Spleen (tissue), 11 donors: ENCODE results near the gene TBCD. TPM values are rescaled to one million over a fixed set of nuclear protein-coding genes. Genes with fewer than 3 reads are reported as not detected.

ENCODE experiments used
- DNase-seq: peaks from one replicate; pipeline ENCODE4 v3.0.0-alpha.2; 2020
- H3K27ac ChIP-seq, 8 donors: fragments of 200-600 bp; sonication (generic) in 7 of 8; 1 replicate in 4 of 8; 2 replicates in 4 of 8; pipeline versions ENCODE4 v1.5.0 to v1.8.0; 2016 to 2021; ENCODE audit warnings: inconsistent platforms in 4 of 8, mild to moderate bottlenecking in 4 of 8, moderate library complexity in 1 of 8
- H3K27me3 ChIP-seq, 7 donors: fragments of 200-600 bp; sonication (generic) in 6 of 7; replicated peaks in 1 of 7; 1 replicate in 4 of 7; 2 replicates in 3 of 7; pipeline versions ENCODE4 v1.5.0 to v1.8.0; 2016 to 2021; ENCODE audit warnings: inconsistent platforms in 3 of 7, mild to moderate bottlenecking in 1 of 7
- H3K36me3 ChIP-seq, 6 donors: fragments of 200-600 bp; sonication (generic) in 5 of 6; 1 replicate in 4 of 6; 2 replicates in 2 of 6; pipeline versions ENCODE4 v1.5.0 to v1.8.0; 2016 to 2021; ENCODE audit warnings: inconsistent platforms in 2 of 6
- H3K4me1 ChIP-seq, 6 donors: fragments of 200-600 bp; sonication (generic) in 5 of 6; 1 replicate in 3 of 6; 2 replicates in 3 of 6; pipeline versions ENCODE4 v1.5.0 to v1.8.0; 2016 to 2021; ENCODE audit warnings: inconsistent platforms in 3 of 6
- H3K4me3 ChIP-seq, 8 donors: fragments of 200-600 bp; sonication (generic) in 7 of 8; 1 replicate in 4 of 8; 2 replicates in 4 of 8; pipeline versions ENCODE4 v1.5.0 to v1.8.0; 2016 to 2021; ENCODE audit warnings: inconsistent platforms in 4 of 8, mild to moderate bottlenecking in 4 of 8, moderate library complexity in 2 of 8
- H3K9me3 ChIP-seq, 8 donors: fragments of 200-600 bp; sonication (generic) in 7 of 8; 1 replicate in 4 of 8; 2 replicates in 4 of 8; pipeline versions ENCODE4 v1.5.0 to v1.8.0; 2016 to 2021; ENCODE audit warnings: inconsistent platforms in 4 of 8
- POLR2A ChIP-seq, 3 donors: fragments of 450-650 bp; IDR thresholded peaks; one replicate each; pipeline ENCODE4 v1.5.1; 2017; ENCODE audit warnings: antibody characterized with exemption in 3 of 3, mild to moderate bottlenecking in 1 of 3
- POLR2AphosphoS5 ChIP-seq, 3 donors: sonication (generic); formaldehyde crosslinking; IDR thresholded peaks; one replicate each; pipeline ENCODE4 v1.5.1; 2017; ENCODE audit warnings: antibody characterized with exemption in 3 of 3
- WGBS, 5 donors: extraction: QIAGEN DNeasy Blood & Tissue Kit in 3 of 5; methylation state at CpG; one replicate each; pipeline versions ENCODE4 v1.1.5 to v1.1.7; 2013 to 2018; 5-methylcytosine and 5-hydroxymethylcytosine counted together
- intact Hi-C: fragments of 100-400 bp; cut with DNase I; formaldehyde crosslinking; loops from one replicate; pipeline ENCODE4 v1.15.0; 2023; ENCODE audit warnings: low total_unique reads
- polyA plus RNA-seq, 3 donors: library from polyadenylated mRNA; stranded (reverse); fragments of 200-250 nt; gene quantifications; one replicate each; pipeline ENCODE4 v1.2.1, GENCODE V29; 2013
- total RNA-seq, 7 donors: library from RNA; depleted of rRNA in 3 of 7; stranded (reverse); fragments of >200 nt in 3 of 7; fragmentation: NEBNext Ultra II Directional in 4 of 7; extraction: Animal tissue kit (Norgen Biotek cat#: 25700) in 4 of 7; gene quantifications; one replicate each; pipeline versions ENCODE4 v1.1.0 to v1.2.1, GENCODE V29; 2016 to 2021
- TF ChIP-seq, protein P1 (sequence below), 11 experiments: fragments of 200-600 bp in 7 of 11; fragments of 450-650 bp in 4 of 11; sonication (generic) in 4 of 11; IDR thresholded peaks in 8 of 11; conservative IDR thresholded peaks in 3 of 11; 1 replicate in 7 of 11; 2 replicates in 4 of 11; pipeline versions ENCODE4 v1.4.0 to v1.8.0; 2016 to 2021; ENCODE audit warnings: antibody characterized with exemption in 11 of 11, inconsistent platforms in 4 of 11, mild to moderate bottlenecking in 1 of 11
- donor health status: healthy with polysubstance abuse.
- donor health status: DM: no; HTN: no; CAD: no; lungs with moderate emphysema.
- donor health status: DM: no; HTN: no; CAD: no.
- donor health status: Bipolar disorder and iron deficiency.
- donor health status: healthy.
- donor health status: DM: no; HTN: no; CAD: no.
- donor health status: DM: yes; HTN: yes; CAD: no.

The TBCD gene
- total and polyA plus RNA-seq, 10 donors = 55.6 to 207 (median 108) TPM

- DNase-seq = no peak
- Histone ChIP-seq H3K27me3 (no peaks in the 10 kb centered on the region), H3K9me3 (no peaks in the 10 kb centered on the region), H3K4me1 (peaks cover 0 to 31% (median 13%) of the 10 kb centered on the region in 6 donors), H3K4me3 (no peak overlapping the region), H3K27ac (no peak overlapping the region), H3K36me3 (peaks cover 0 to 88% (median 35%) of the 10 kb centered on the region in 6 donors)
- WGBS, 5 donors = 83 to 98% (median 91%) methylated on average over 13 to 22 of the region's 22 CpGs
- intact Hi-C loops = no loop called here
- no peak for TF ChIP-seq POLR2A (IDR thresholded peaks at IDR 0.05)
- TF ChIP-seq POLR2AphosphoS5 (IDR thresholded peaks at IDR 0.05) = no peak
- TF ChIP-seq, protein P1, sequence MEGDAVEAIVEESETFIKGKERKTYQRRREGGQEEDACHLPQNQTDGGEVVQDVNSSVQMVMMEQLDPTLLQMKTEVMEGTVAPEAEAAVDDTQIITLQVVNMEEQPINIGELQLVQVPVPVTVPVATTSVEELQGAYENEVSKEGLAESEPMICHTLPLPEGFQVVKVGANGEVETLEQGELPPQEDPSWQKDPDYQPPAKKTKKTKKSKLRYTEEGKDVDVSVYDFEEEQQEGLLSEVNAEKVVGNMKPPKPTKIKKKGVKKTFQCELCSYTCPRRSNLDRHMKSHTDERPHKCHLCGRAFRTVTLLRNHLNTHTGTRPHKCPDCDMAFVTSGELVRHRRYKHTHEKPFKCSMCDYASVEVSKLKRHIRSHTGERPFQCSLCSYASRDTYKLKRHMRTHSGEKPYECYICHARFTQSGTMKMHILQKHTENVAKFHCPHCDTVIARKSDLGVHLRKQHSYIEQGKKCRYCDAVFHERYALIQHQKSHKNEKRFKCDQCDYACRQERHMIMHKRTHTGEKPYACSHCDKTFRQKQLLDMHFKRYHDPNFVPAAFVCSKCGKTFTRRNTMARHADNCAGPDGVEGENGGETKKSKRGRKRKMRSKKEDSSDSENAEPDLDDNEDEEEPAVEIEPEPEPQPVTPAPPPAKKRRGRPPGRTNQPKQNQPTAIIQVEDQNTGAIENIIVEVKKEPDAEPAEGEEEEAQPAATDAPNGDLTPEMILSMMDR (IDR thresholded peaks at IDR 0.05 in 8 of 11, conservative IDR thresholded peaks at IDR 0.05 in 3 of 11) = no peak
These were observed 59.0 kb downstream of the TBCD start for GRCh38 chr17:82810644-82811430.

DNA sequence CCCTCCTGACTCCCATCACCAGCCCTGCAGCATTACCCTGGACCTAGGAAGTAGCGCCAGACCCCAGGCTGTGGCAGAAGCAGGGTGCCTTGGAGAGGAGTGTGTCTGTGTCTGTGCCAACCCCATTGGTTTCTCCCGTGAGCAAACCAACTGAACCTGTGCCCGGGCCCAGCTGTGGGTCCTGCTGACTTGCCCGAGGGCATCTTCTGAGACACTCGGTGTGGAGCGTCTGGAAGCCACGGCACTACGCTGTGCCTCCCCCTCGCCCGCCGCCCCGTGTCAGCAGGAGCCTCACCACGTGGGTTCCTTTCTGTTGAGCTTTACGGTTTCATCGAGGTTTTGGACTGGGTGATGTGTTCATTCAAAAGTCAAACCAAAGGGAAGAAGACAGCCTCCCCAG lies 60.2 kb downstream of the TBCD start:
- H3K27me3 ChIP-seq = no peaks in the 10 kb centered on the region
- H3K27ac ChIP-seq = no peak overlapping the region
- H3K9me3 ChIP-seq = no peaks in the 10 kb centered on the region
- TF ChIP-seq POLR2AphosphoS5 (IDR thresholded peaks at IDR 0.05) (no peak), POLR2A (IDR thresholded peaks at IDR 0.05) (no peak)
- H3K36me3 ChIP-seq = peaks cover 0 to 87% (median 32%) of the 10 kb centered on the region in 6 donors
- DNase-seq = no peak
- intact Hi-C loops = no loop called here
- peaks cover 0 to 22% (median 6%) of the 10 kb centered on the region in 6 donors for H3K4me1 ChIP-seq
- 90 to 95% (median 91%) methylated on average over 12 to 15 of the region's 15 CpGs for WGBS, 5 donors
- H3K4me3 ChIP-seq = no peak overlapping the region

DNA sequence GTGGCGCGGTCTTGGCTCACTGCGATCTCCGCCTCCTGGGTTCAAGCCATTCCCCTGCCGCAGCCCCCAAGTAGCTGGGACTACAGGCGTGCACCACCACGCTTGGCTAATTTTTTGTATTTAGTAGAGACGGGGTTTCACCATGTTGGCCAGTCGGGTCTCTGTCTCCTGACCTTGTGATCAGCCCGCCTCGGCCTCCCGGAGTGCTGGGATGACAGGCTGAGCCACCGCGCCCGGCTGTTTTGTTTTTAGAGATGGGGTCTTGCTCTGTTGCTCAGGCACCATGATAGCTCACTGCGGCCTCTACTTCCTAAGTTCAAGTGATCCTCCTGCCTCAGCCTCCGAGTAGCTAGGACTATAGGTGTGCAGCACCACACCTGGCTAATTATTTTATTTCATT lies 60.7 kb downstream of the TBCD start:
- peaks cover 0 to 87% (median 30%) of the 10 kb centered on the region in 6 donors for H3K36me3 ChIP-seq
- no peak for DNase-seq
- H3K4me1 ChIP-seq = peaks cover 0 to 17% (median 3%) of the 10 kb centered on the region in 6 donors
- TF ChIP-seq POLR2A (IDR thresholded peaks at IDR 0.05) (no peak), POLR2AphosphoS5 (IDR thresholded peaks at IDR 0.05) (no peak)
- TF ChIP-seq, protein P1 (IDR thresholded peaks at IDR 0.05 in 8 of 11, conservative IDR thresholded peaks at IDR 0.05 in 3 of 11) = no peak
- no peak overlapping the region for H3K27ac ChIP-seq
- H3K9me3 ChIP-seq = no peaks in the 10 kb centered on the region
- no peaks in the 10 kb centered on the region for H3K27me3 ChIP-seq
- intact Hi-C loops = no loop called here
- H3K4me3 ChIP-seq = no peak overlapping the region
- WGBS, 5 donors = 95 to 99% (median 98%) methylated on average over 17 of the region's 17 CpGs

DNA sequence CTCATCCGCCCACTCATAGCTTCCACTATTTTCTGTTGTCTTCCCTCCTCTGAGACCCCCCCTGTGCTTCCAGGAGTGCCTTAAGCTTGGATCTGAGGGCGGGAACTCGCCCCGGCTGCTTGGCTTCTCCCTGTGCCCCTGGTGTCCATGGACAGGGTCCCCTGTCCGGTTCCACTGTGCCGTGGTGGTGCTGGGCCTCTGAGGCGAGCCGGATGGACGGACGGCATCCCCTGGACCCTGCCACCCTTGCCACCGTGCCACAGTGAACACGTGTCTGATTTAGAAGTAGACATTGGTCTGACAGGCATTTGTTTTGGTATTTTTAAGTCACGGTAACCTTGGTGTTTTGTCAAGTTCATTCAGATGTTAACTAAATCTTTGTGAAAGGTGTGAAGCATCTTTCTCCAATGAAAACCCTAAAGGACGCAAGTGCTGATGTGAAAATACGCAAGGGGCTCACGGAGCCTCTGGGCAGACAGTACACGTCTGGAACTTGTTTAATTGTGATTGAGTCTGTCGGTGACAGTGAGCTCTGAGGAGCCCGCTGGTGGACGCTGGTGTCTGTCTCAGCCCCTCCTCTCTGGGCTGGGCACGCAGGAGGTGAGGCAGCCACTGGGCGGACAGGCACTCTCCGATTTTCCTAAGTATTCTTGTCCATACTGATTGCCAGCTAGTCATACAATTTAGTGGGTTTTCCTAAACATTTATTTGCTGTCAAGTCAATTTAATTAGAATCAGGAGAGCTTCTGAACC lies 61.6 kb downstream of the TBCD start:
- TF ChIP-seq POLR2A (IDR thresholded peaks at IDR 0.05) (no peak), POLR2AphosphoS5 (IDR thresholded peaks at IDR 0.05) (no peak)
- TF ChIP-seq, protein P1 (IDR thresholded peaks at IDR 0.05 in 8 of 11, conservative IDR thresholded peaks at IDR 0.05 in 3 of 11) = no peak
- H3K9me3 ChIP-seq = no peaks in the 10 kb centered on the region
- H3K27ac ChIP-seq = no peak overlapping the region
- no peaks in the 10 kb centered on the region for H3K27me3 ChIP-seq
- DNase-seq = no peak
- intact Hi-C loops = no loop called here
- peaks cover 0 to 91% (median 30%) of the 10 kb centered on the region in 6 donors for H3K36me3 ChIP-seq
- 93 to 95% (median 94%) methylated on average over 23 of the region's 23 CpGs for WGBS, 5 donors
- peaks cover 0 to 18% (median 4%) of the 10 kb centered on the region in 6 donors for H3K4me1 ChIP-seq
- H3K4me3 ChIP-seq = no peak overlapping the region
